HepG2 (cell line): Measurements from ENCODE around the gene NKX2-3. TPM values are rescaled to one million over a fixed set of nuclear protein-coding genes. Genes with fewer than 3 reads are reported as not detected.
A peak's percentile ranks its signal among the peaks of the same experiment; 100 is the strongest.

Experiments used
- ATAC-seq: fragments of 200-7000 bp; cut with Tn5 transposase; 3 replicates; pipeline ENCODE4 v1.9.1; 2020; ENCODE audit warnings: mild to moderate bottlenecking, moderate library complexity
- BruUV-seq: library from RNA; stranded (reverse); fragments of 400-500 nt; replicated peaks from 2 replicates; lab custom pipeline; 2021; lab: Mats Ljungman, UMichigan
- CTCF ChIA-PET: fragments of 300-600 bp; formaldehyde crosslinking; extraction: SDS; loops from one replicate; lab custom pipeline; 2021; ENCODE audit warnings: low total read pairs, inconsistent platforms, low intra/inter-chr PET ratio; lab: Yijun Ruan, JAX
- POLR2A ChIA-PET: fragments of 350-600 bp; sonication (Branson Sonifier 250); formaldehyde crosslinking; loops from one replicate; lab custom pipeline; 2020; ENCODE audit warnings: antibody characterized with exemption, inconsistent platforms; lab: Yijun Ruan, JAX
- DNase-seq: peaks from one replicate; pipeline ENCODE4 v3.0.0-alpha.2; 2015; ENCODE audit warnings: low spot score
- FAIRE-seq: peaks from 3 replicates; lab custom pipeline; 2011; peaks lifted over from hg19 to GRCh38; lab: Jason Lieb, UNC
- H2AFZ ChIP-seq: one replicate; pipeline ENCODE4 v1.6.1; 2011; ENCODE audit warnings: low read length, inconsistent platforms
- H3K27ac ChIP-seq: fragments of 300-600 bp; 3 replicates; pipeline ENCODE4 v1.8.0; 2011; ENCODE audit warnings: mixed run types, mild to moderate bottlenecking, mixed read lengths, low read length, inconsistent platforms; ENCODE audit not compliant: insufficient read depth; ENCODE audit errors: extremely low read length
- H3K27me3 ChIP-seq, 2 experiments: fragments of 200-600 bp in 1 of 2; 2 replicates in 1 of 2; 3 replicates in 1 of 2; pipeline versions ENCODE4 v1.6.0 to v1.8.0; 2011; ENCODE audit warnings: low read length in 2 of 2, mild to moderate bottlenecking in 2 of 2, moderate library complexity in 2 of 2, inconsistent platforms in 1 of 2; ENCODE audit not compliant: insufficient read depth in 2 of 2, control insufficient read depth in 1 of 2
- H3K36me3 ChIP-seq, 2 experiments: fragments of 200-600 bp in 1 of 2; replicated peaks in 1 of 2; 2 replicates in 1 of 2; 3 replicates in 1 of 2; pipeline versions ENCODE4 v1.5.1 to v1.8.0; 2011; ENCODE audit warnings: low read length in 2 of 2, inconsistent platforms in 1 of 2; ENCODE audit not compliant: insufficient read depth in 2 of 2, control insufficient read depth in 1 of 2
- H3K4me1 ChIP-seq: 2 replicates; pipeline ENCODE4 v1.5.1; 2012; ENCODE audit warnings: low read length, inconsistent platforms; ENCODE audit not compliant: insufficient read depth
- H3K4me2 ChIP-seq: 2 replicates; pipeline ENCODE4 v1.6.0; 2011; ENCODE audit warnings: low read depth, low read length, inconsistent platforms
- H3K4me3 ChIP-seq, 3 experiments: fragments of 200-600 bp in 1 of 3; sonication (generic), shearing (Covaris generic) in 1 of 3; replicated peaks in 1 of 3; 2 replicates each; pipeline ENCODE4 v1.5.1; 2011 to 2016; ENCODE audit warnings: low read length in 3 of 3, inconsistent platforms in 2 of 3, low read depth in 2 of 3, mild to moderate bottlenecking in 2 of 3, control low read depth in 1 of 3, mixed read lengths in 1 of 3; ENCODE audit not compliant: insufficient read depth in 1 of 3
- H3K79me2 ChIP-seq: one replicate; pipeline ENCODE4 v1.6.1; 2011; ENCODE audit warnings: low read length, inconsistent platforms; ENCODE audit not compliant: insufficient read depth
- H3K9ac ChIP-seq: 2 replicates; pipeline ENCODE4 v1.6.0; 2011; ENCODE audit warnings: mild to moderate bottlenecking, low read depth, low read length, inconsistent platforms; ENCODE audit not compliant: insufficient read depth
- H3K9me3 ChIP-seq: 2 replicates; pipeline ENCODE4 v1.5.1; 2012; ENCODE audit warnings: mild to moderate bottlenecking, low read length
- H4K20me1 ChIP-seq: 2 replicates; pipeline ENCODE4 v1.6.0; 2011; ENCODE audit warnings: inconsistent platforms, mild to moderate bottlenecking, low read length, moderate library complexity; ENCODE audit not compliant: insufficient read depth
- EZH2 ChIP-seq: conservative IDR thresholded peaks from 2 replicates; pipeline ENCODE4 v1.6.1; 2012; ENCODE audit warnings: mild to moderate bottlenecking, low read depth, low read length, moderate library complexity
- KDM1A ChIP-seq: IDR thresholded peaks from 2 replicates; pipeline ENCODE4 v1.6.1; 2016; ENCODE audit warnings: missing compliant biosample characterization
- NFATC3 ChIP-seq: sonication (generic); formaldehyde crosslinking; IDR thresholded peaks from 2 replicates; pipeline ENCODE4 v1.5.1; 2020; ENCODE audit warnings: mild to moderate bottlenecking, missing genetic modification reagents
- RNF2 ChIP-seq: fragments of 450-650 bp; conservative IDR thresholded peaks from 2 replicates; pipeline ENCODE4 v1.6.1; 2016; ENCODE audit warnings: low read depth
- SETDB1 ChIP-seq: sonication (generic); formaldehyde crosslinking; IDR thresholded peaks from 2 replicates; pipeline ENCODE4 v1.5.1; 2020; ENCODE audit warnings: missing genetic modification reagents, mild to moderate bottlenecking, borderline replicate concordance
- ZBTB7B ChIP-seq: sonication (generic); formaldehyde crosslinking; IDR thresholded peaks from 2 replicates; pipeline ENCODE4 v1.4.0; 2020; ENCODE audit warnings: missing genetic modification reagents
- ZNF207 ChIP-seq: fragments of 450-650 bp; IDR thresholded peaks from 2 replicates; pipeline ENCODE4 v1.6.1; 2016; ENCODE audit warnings: antibody characterized with exemption, borderline replicate concordance
- WGBS: methylation state at CpG from one replicate; pipeline ENCODE4 v1.1.6; 2017; ENCODE audit warnings: low lambda C conversion rate; 5-methylcytosine and 5-hydroxymethylcytosine counted together
- in situ Hi-C: cut with HindIII; loops from 2 replicates; pipeline ENCODE4 v1.10.0; 2017; ENCODE audit warnings: low pct_unique_long_range_greater_than_20kb; ENCODE audit not compliant: extremely low pct_ligation_motif_present
- intact Hi-C: fragments of 100-400 bp; cut with micrococcal nuclease; formaldehyde crosslinking; loops from one replicate; pipeline ENCODE4 v1.10.0; 2022; ENCODE audit not compliant: unreplicated experiment
- polyA plus RNA-seq, 8 experiments: library from polyadenylated mRNA; depleted of rRNA in 3 of 8; stranded (reverse) in 7 of 8; unstranded in 1 of 8; fragments of >200 nt; fragmentation: Illumina TruSeq in 4 of 8; extraction: Trizol in 4 of 8; gene quantifications; 2 replicates each; pipeline versions ENCODE4 v1.2.1 to v1.2.3, GENCODE V29; 2011 to 2016; ENCODE audit warnings: low read depth in 4 of 8, missing spikeins in 1 of 8, mixed read lengths in 1 of 8; ENCODE audit not compliant: insufficient read depth in 1 of 8
- total RNA-seq, 5 experiments: library from RNA; depleted of rRNA; stranded (reverse); fragments of >200 nt; fragmentation: Illumina TruSeq; extraction: Trizol; gene quantifications; 2 replicates each; pipeline ENCODE4 v1.2.3, GENCODE V29; 2016; ENCODE audit warnings: low read depth in 1 of 5
- TF ChIP-seq, protein P1 (sequence below): sonication (generic); formaldehyde crosslinking; IDR thresholded peaks from 2 replicates; pipeline ENCODE4 v1.4.0; 2020; ENCODE audit warnings: mild to moderate bottlenecking, missing genetic modification reagents
- TF ChIP-seq, protein P2 (sequence below): sonication (generic); formaldehyde crosslinking; IDR thresholded peaks from 2 replicates; pipeline ENCODE4 v1.5.1; 2020; ENCODE audit warnings: mild to moderate bottlenecking, missing genetic modification reagents, moderate library complexity
- TF ChIP-seq, protein P3 (sequence below), 2 experiments: IDR thresholded peaks; 2 replicates each; pipeline ENCODE4 v1.6.1; 2011 to 2012; ENCODE audit warnings: low read length in 2 of 2, borderline replicate concordance in 1 of 2, low read depth in 1 of 2, mild to moderate bottlenecking in 1 of 2, moderate library complexity in 1 of 2
- TF ChIP-seq, protein P4 (sequence below): sonication (generic); IDR thresholded peaks from 2 replicates; pipeline ENCODE4 v1.6.1; 2016; ENCODE audit warnings: low read depth, borderline replicate concordance

The NKX2-3 gene
- total and polyA plus RNA-seq, 2 of the 13 experiments (the other 11 are each of a cell fraction or from before 2014, with no cell fraction given) = not detected

DNA sequence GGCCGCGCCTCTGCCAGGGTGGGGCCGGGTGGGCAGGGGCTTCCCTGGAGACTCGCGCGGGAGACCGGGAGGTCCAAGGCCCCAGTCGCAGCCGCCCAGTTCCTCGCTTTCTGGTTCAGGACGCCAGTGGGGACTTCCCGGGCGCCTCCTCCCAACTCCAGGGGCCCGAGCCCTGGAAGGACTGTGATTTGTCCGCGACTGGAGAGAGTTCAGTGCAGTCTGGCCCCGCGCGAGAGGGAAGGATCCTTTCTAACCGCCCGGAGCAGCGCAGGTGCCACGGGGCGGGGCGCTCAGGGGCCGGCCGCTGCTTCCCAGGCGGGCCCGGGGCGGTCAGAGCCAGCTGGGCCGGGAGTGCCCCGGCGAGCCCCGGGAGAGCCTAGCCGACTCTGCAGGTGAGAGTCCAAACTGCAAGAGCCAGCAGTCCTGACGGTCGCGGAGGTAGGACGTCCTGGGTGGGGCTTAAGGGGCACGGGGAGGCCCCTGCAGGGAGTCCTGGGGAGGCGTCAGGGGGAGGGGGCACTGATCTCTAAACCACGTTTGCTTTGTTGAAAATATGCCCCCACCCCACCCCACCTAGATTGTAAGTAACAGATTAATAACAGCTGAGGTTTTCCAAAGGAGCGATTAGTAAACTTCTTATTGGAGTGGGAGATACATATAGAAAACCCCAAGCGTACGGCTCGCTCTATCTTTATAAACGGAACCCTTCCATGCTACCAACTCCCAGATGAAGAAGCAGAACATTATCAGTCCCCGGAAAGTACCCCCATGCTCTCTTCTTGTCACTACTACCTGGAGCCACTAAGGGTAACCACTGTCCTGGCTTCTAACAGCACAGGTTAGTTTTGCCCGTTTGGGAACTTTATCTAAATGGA is 8.2 kb downstream of the NKX2-3 start:
- Histone ChIP-seq H4K20me1 (no peaks in the 10 kb centered on the region; the same call in 1 of the 2 replicates), H3K4me3 (no peak overlapping the region), H3K79me2 (no peaks in the 10 kb centered on the region), H3K36me3 (no peaks in the 10 kb centered on the region), H3K9ac (no peak overlapping the region), H3K27me3 (peaks cover 14 to 62% of the 10 kb centered on the region in 2 experiments; a peak in 4 of 5 replicates), H3K4me2 (no peak overlapping the region), H3K27ac (no peak overlapping the region), H2AFZ (no peak overlapping the region), H3K4me1 (peaks cover 17% of the 10 kb centered on the region), H3K9me3 (no peaks in the 10 kb centered on the region)
- ATAC-seq = peak; percentile 78
- 50% methylated on average over 8 of the region's 49 CpGs for WGBS
- DNase-seq = no peak
- FAIRE-seq = no peak
- intact Hi-C loops = no loop called here
- BruUV-seq = no TSS peak
- ChIA-PET CTCF (no interaction called here), POLR2A (no interaction called here)
- in situ Hi-C loops = no loop called here
- TF ChIP-seq, protein P1, sequence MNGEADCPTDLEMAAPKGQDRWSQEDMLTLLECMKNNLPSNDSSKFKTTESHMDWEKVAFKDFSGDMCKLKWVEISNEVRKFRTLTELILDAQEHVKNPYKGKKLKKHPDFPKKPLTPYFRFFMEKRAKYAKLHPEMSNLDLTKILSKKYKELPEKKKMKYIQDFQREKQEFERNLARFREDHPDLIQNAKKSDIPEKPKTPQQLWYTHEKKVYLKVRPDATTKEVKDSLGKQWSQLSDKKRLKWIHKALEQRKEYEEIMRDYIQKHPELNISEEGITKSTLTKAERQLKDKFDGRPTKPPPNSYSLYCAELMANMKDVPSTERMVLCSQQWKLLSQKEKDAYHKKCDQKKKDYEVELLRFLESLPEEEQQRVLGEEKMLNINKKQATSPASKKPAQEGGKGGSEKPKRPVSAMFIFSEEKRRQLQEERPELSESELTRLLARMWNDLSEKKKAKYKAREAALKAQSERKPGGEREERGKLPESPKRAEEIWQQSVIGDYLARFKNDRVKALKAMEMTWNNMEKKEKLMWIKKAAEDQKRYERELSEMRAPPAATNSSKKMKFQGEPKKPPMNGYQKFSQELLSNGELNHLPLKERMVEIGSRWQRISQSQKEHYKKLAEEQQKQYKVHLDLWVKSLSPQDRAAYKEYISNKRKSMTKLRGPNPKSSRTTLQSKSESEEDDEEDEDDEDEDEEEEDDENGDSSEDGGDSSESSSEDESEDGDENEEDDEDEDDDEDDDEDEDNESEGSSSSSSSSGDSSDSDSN = peak; percentile 51; the same call in 1 of the 2 replicates
- TF ChIP-seq, protein P2, sequence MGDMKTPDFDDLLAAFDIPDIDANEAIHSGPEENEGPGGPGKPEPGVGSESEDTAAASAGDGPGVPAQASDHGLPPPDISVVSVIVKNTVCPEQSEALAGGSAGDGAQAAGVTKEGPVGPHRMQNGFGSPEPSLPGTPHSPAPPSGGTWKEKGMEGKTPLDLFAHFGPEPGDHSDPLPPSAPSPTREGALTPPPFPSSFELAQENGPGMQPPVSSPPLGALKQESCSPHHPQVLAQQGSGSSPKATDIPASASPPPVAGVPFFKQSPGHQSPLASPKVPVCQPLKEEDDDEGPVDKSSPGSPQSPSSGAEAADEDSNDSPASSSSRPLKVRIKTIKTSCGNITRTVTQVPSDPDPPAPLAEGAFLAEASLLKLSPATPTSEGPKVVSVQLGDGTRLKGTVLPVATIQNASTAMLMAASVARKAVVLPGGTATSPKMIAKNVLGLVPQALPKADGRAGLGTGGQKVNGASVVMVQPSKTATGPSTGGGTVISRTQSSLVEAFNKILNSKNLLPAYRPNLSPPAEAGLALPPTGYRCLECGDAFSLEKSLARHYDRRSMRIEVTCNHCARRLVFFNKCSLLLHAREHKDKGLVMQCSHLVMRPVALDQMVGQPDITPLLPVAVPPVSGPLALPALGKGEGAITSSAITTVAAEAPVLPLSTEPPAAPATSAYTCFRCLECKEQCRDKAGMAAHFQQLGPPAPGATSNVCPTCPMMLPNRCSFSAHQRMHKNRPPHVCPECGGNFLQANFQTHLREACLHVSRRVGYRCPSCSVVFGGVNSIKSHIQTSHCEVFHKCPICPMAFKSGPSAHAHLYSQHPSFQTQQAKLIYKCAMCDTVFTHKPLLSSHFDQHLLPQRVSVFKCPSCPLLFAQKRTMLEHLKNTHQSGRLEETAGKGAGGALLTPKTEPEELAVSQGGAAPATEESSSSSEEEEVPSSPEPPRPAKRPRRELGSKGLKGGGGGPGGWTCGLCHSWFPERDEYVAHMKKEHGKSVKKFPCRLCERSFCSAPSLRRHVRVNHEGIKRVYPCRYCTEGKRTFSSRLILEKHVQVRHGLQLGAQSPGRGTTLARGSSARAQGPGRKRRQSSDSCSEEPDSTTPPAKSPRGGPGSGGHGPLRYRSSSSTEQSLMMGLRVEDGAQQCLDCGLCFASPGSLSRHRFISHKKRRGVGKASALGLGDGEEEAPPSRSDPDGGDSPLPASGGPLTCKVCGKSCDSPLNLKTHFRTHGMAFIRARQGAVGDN (CRISPR knock-in tag) = peak; percentile 25; the same call in 1 of the 2 replicates
- 0 out of 2 replicates have a peak, but pooled peaks have one; percentile 78 for TF ChIP-seq EZH2
- TF ChIP-seq SETDB1 (CRISPR knock-in tag) = no peak
- peak; percentile 80; the same call in 1 of the 2 replicates for TF ChIP-seq RNF2
- no peak for TF ChIP-seq NFATC3 (CRISPR knock-in tag)
- no peak for TF ChIP-seq ZNF207
- no peak for TF ChIP-seq KDM1A
- no peak for TF ChIP-seq ZBTB7B (CRISPR knock-in tag)
- TF ChIP-seq, protein P3, sequence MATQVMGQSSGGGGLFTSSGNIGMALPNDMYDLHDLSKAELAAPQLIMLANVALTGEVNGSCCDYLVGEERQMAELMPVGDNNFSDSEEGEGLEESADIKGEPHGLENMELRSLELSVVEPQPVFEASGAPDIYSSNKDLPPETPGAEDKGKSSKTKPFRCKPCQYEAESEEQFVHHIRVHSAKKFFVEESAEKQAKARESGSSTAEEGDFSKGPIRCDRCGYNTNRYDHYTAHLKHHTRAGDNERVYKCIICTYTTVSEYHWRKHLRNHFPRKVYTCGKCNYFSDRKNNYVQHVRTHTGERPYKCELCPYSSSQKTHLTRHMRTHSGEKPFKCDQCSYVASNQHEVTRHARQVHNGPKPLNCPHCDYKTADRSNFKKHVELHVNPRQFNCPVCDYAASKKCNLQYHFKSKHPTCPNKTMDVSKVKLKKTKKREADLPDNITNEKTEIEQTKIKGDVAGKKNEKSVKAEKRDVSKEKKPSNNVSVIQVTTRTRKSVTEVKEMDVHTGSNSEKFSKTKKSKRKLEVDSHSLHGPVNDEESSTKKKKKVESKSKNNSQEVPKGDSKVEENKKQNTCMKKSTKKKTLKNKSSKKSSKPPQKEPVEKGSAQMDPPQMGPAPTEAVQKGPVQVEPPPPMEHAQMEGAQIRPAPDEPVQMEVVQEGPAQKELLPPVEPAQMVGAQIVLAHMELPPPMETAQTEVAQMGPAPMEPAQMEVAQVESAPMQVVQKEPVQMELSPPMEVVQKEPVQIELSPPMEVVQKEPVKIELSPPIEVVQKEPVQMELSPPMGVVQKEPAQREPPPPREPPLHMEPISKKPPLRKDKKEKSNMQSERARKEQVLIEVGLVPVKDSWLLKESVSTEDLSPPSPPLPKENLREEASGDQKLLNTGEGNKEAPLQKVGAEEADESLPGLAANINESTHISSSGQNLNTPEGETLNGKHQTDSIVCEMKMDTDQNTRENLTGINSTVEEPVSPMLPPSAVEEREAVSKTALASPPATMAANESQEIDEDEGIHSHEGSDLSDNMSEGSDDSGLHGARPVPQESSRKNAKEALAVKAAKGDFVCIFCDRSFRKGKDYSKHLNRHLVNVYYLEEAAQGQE (IDR thresholded peaks at IDR 0.05; ENCODE audit: borderline replicate concordance in 1 of 2, low read depth in 1 of 2, low read length in 2 of 2) = no peak
- TF ChIP-seq, protein P4, sequence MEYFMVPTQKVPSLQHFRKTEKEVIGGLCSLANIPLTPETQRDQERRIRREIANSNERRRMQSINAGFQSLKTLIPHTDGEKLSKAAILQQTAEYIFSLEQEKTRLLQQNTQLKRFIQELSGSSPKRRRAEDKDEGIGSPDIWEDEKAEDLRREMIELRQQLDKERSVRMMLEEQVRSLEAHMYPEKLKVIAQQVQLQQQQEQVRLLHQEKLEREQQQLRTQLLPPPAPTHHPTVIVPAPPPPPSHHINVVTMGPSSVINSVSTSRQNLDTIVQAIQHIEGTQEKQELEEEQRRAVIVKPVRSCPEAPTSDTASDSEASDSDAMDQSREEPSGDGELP = peak; percentile 29; the same call in 1 of the 2 replicates
